HG03575 (cell line): ENCODE results near the gene SPATA3.

Experiments
- ATAC-seq: cut with Tn5 transposase; IDR thresholded peaks from one replicate; pipeline ENCODE4 v1.9.1; 2021; ENCODE audit not compliant: unreplicated experiment, insufficient number of reproducible peaks, low FRiP score; ENCODE audit errors: extremely low read depth

Gene SPATA3

GRCh38 chr2:231057590-231057989 is 61.7 kb downstream of the SPATA3 start:
- ATAC-seq, result no peak
